Mesenchymal stem cell (in vitro differentiated cells and primary cell): ENCODE data around the gene LINGO4.
A peak's percentile ranks its signal among the peaks of the same experiment; 100 is the strongest.

Source experiments
- DNase-seq: peaks from one replicate; pipeline ENCODE4 v3.0.0-alpha.2; 2013
- H2AFZ ChIP-seq: one replicate; pipeline ENCODE4 v1.6.1; 2013; ENCODE audit warnings: low read depth, mild to moderate bottlenecking, control low read depth, inconsistent platforms, low read length, moderate library complexity
- H2AK5ac ChIP-seq: 2 replicates; pipeline ENCODE4 v1.6.1; 2013; ENCODE audit warnings: low read length, moderate library complexity, mild to moderate bottlenecking, inconsistent platforms; ENCODE audit not compliant: severe bottlenecking
- H2BK120ac ChIP-seq: one replicate; pipeline ENCODE4 v1.6.1; 2013; ENCODE audit warnings: low read depth, mild to moderate bottlenecking, inconsistent platforms, low read length, moderate library complexity
- H2BK12ac ChIP-seq, 2 experiments: one replicate each; pipeline ENCODE4 v1.6.1; 2013; ENCODE audit warnings: inconsistent platforms in 2 of 2, low read length in 2 of 2, mild to moderate bottlenecking in 2 of 2, moderate library complexity in 2 of 2, control low read depth in 1 of 2
- H2BK15ac ChIP-seq: one replicate; pipeline ENCODE4 v1.6.1; 2013; ENCODE audit warnings: mild to moderate bottlenecking, low read depth, inconsistent platforms; ENCODE audit not compliant: poor library complexity, severe bottlenecking
- H2BK5ac ChIP-seq: 2 replicates; pipeline ENCODE4 v1.6.1; 2013; ENCODE audit warnings: low read depth, mild to moderate bottlenecking, low read length, control low read depth, inconsistent platforms; ENCODE audit not compliant: poor library complexity, severe bottlenecking
- H3K14ac ChIP-seq, 2 experiments: one replicate each; pipeline ENCODE4 v1.6.1; 2013; ENCODE audit warnings: inconsistent platforms in 2 of 2, low read length in 2 of 2, control low read depth in 1 of 2, mild to moderate bottlenecking in 1 of 2, moderate library complexity in 1 of 2
- H3K18ac ChIP-seq, 2 experiments: one replicate each; pipeline ENCODE4 v1.6.1; 2013; ENCODE audit warnings: inconsistent platforms in 2 of 2, low read length in 2 of 2, control low read depth in 1 of 2, low read depth in 1 of 2, mild to moderate bottlenecking in 1 of 2
- H3K23ac ChIP-seq, 2 experiments: one replicate each; pipeline ENCODE4 v1.6.1; 2013; ENCODE audit warnings: inconsistent platforms in 2 of 2, low read length in 2 of 2, mild to moderate bottlenecking in 2 of 2, moderate library complexity in 2 of 2, control low read depth in 1 of 2
- H3K27ac ChIP-seq: 2 replicates; pipeline ENCODE4 v1.5.1; 2013; ENCODE audit warnings: mild to moderate bottlenecking, moderate library complexity, low read length, control low read depth, inconsistent platforms; ENCODE audit not compliant: poor library complexity, severe bottlenecking
- H3K27me3 ChIP-seq, 2 experiments: 2 replicates each; pipeline versions ENCODE4 v1.6.1 to v1.7.0; 2013; ENCODE audit warnings: low read length in 2 of 2, mild to moderate bottlenecking in 2 of 2, moderate library complexity in 2 of 2, control low read depth in 1 of 2, inconsistent platforms in 1 of 2; ENCODE audit not compliant: control insufficient read depth in 1 of 2, insufficient read depth in 1 of 2
- H3K36me3 ChIP-seq, 2 experiments: 2 replicates each; pipeline versions ENCODE4 v1.6.1 to v1.7.0; 2013; ENCODE audit warnings: low read length in 2 of 2, control low read depth in 1 of 2, inconsistent platforms in 1 of 2, low read depth in 1 of 2, mild to moderate bottlenecking in 1 of 2; ENCODE audit not compliant: insufficient read depth in 2 of 2, control insufficient read depth in 1 of 2
- H3K4ac ChIP-seq, 2 experiments: one replicate each; pipeline ENCODE4 v1.6.1; 2013; ENCODE audit warnings: inconsistent platforms in 2 of 2, low read length in 2 of 2, mild to moderate bottlenecking in 2 of 2, moderate library complexity in 2 of 2, control low read depth in 1 of 2, low read depth in 1 of 2
- H3K4me1 ChIP-seq: 2 replicates; pipeline ENCODE4 v1.6.1; 2013; ENCODE audit warnings: low read depth, low read length, control low read depth; ENCODE audit not compliant: control insufficient read depth, insufficient read depth
- H3K4me2 ChIP-seq: 2 replicates; pipeline ENCODE4 v1.6.1; 2013; ENCODE audit warnings: low read length, mild to moderate bottlenecking, inconsistent platforms; ENCODE audit not compliant: poor library complexity, severe bottlenecking
- H3K4me3 ChIP-seq, 2 experiments: 2 replicates each; pipeline versions ENCODE4 v1.5.1 to v1.7.0; 2013; ENCODE audit warnings: low read length in 2 of 2, mild to moderate bottlenecking in 2 of 2, control low read depth in 1 of 2, low read depth in 1 of 2; ENCODE audit not compliant: insufficient read depth in 1 of 2
- H3K79me1 ChIP-seq: replicated peaks from 2 replicates; pipeline ENCODE4 v1.6.1; 2013; ENCODE audit warnings: mild to moderate bottlenecking, control low read depth, low read length, inconsistent platforms; ENCODE audit not compliant: poor library complexity, severe bottlenecking
- H3K9ac ChIP-seq: 2 replicates; pipeline ENCODE4 v1.7.0; 2013; ENCODE audit warnings: mild to moderate bottlenecking, low read length, moderate library complexity
- H3K9me3 ChIP-seq: 2 replicates; pipeline ENCODE4 v1.7.0; 2013; ENCODE audit warnings: mild to moderate bottlenecking, low read length; ENCODE audit not compliant: control insufficient read depth
- H4K8ac ChIP-seq: one replicate; pipeline ENCODE4 v1.6.1; 2013; ENCODE audit warnings: inconsistent platforms, mild to moderate bottlenecking, low read length, moderate library complexity
- H4K91ac ChIP-seq: one replicate; pipeline ENCODE4 v1.6.1; 2013; ENCODE audit warnings: mild to moderate bottlenecking, low read length, inconsistent platforms
- WGBS: methylation state at CpG from one replicate; pipeline ENCODE4 v1.1.7; 2013; ENCODE audit warnings: mixed read lengths; 5-methylcytosine and 5-hydroxymethylcytosine counted together

LINGO4 gene

DNA sequence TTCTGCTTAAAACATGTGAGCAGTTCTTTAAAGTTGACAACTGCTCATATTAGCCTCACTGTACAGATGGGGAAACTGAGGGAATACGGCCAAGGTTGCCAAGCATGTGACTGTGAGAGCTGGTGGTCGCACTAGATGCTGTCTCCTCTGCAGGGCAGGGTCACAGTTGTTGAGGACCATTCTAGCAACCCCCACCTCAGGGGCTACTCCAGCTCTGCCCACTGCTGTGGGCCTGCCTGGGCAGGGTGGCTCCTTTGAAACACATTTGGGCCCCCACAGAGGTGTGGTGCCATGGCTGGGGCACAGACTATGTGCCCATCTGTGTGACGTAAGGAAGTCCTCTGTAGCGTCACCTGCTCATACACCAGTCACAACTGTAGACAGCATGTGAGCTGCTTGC is 47.5 kb upstream of the LINGO4 start:
- H3K9ac ChIP-seq, result no peak overlapping the region
- H3K4me3 ChIP-seq, result no peak overlapping the region
- H2AK5ac ChIP-seq, result no peak overlapping the region
- H3K14ac ChIP-seq, result peak overlapping the region in 1 of 2 experiments; percentile 51
- no peak overlapping the region for H3K4ac ChIP-seq
- H2BK120ac ChIP-seq, result no peak overlapping the region
- no peak overlapping the region for H3K23ac ChIP-seq
- H4K8ac ChIP-seq, result no peak overlapping the region
- H2BK15ac ChIP-seq, result no peak overlapping the region
- H2BK5ac ChIP-seq, result no peak overlapping the region
- no peak overlapping the region for H3K18ac ChIP-seq
- no peak for DNase-seq
- no peaks in the 10 kb centered on the region for H3K79me1 ChIP-seq
- H3K36me3 ChIP-seq, result no peaks in the 10 kb centered on the region
- no peaks in the 10 kb centered on the region for H3K4me1 ChIP-seq
- no peak overlapping the region for H2AFZ ChIP-seq
- no peak overlapping the region for H3K27ac ChIP-seq
- WGBS, result 95% methylated on average over 4 of the region's 4 CpGs
- H4K91ac ChIP-seq, result no peak overlapping the region
- H2BK12ac ChIP-seq, result no peak overlapping the region
- no peak overlapping the region for H3K4me2 ChIP-seq
- no peaks in the 10 kb centered on the region for H3K9me3 ChIP-seq
- peaks cover 38 to 47% of the 10 kb centered on the region in 2 experiments for H3K27me3 ChIP-seq

DNA sequence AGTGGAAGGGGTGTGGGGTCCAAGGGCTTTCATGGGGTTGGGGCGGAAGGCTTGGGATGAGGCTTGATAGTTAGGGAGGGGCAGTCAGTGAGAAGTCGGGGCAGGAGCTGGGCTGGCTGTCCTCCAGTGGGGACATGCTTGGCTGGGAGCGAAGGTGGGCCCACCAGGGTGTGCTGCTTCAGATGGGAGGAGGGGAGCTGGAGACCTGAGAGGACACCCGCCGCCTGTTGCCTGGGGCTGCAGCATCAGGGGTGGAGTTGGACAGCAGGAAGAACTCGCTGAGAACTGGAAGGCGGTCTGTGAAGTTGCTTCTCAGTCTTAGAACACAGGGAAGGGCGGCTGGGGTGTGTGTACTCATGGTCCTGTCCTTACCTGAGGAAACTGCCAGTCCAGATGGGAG is 46.7 kb upstream of the LINGO4 start:
- Histone ChIP-seq H3K14ac (no peak overlapping the region), H3K27me3 (peaks cover 38 to 49% of the 10 kb centered on the region in 2 experiments), H3K79me1 (no peaks in the 10 kb centered on the region), H3K4ac (no peak overlapping the region), H4K8ac (no peak overlapping the region), H2BK12ac (no peak overlapping the region), H3K27ac (no peak overlapping the region), H2AFZ (no peak overlapping the region), H4K91ac (no peak overlapping the region), H2AK5ac (no peak overlapping the region), H3K9ac (no peak overlapping the region), H3K36me3 (no peaks in the 10 kb centered on the region), H3K4me1 (no peaks in the 10 kb centered on the region), H3K18ac (no peak overlapping the region), H2BK15ac (no peak overlapping the region), H2BK5ac (no peak overlapping the region), H3K4me2 (no peak overlapping the region), H3K23ac (no peak overlapping the region), H2BK120ac (no peak overlapping the region), H3K4me3 (no peak overlapping the region), H3K9me3 (no peaks in the 10 kb centered on the region)
- WGBS, result 84% methylated on average over 8 of the region's 8 CpGs
- no peak for DNase-seq

DNA sequence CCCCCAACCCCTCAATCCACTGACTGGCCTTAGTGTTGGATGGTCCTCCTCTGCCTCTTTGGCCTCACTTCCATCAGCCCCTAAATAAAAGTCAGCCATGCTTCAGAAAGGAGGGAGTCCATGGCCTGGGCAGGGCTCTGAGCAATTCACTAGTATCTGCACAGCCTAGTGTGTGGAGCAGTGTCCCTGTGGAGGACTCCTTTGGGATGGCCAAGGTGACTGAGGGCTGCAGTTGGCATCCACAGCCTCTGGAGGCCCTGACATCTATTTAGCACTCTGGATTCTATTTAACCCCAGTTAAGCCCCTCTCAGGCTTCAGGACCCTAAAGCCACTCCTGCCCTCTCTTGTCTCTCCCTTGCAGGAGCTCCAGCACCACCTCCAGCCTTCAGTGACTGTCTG is 44.7 kb upstream of the LINGO4 start:
- H3K79me1 ChIP-seq, result no peaks in the 10 kb centered on the region
- no peak overlapping the region for H3K4ac ChIP-seq
- no peaks in the 10 kb centered on the region for H3K4me1 ChIP-seq
- H3K14ac ChIP-seq, result no peak overlapping the region
- no peak overlapping the region for H3K4me3 ChIP-seq
- no peak overlapping the region for H2BK15ac ChIP-seq
- no peak overlapping the region for H3K23ac ChIP-seq
- peaks cover 38 to 49% of the 10 kb centered on the region in 2 experiments for H3K27me3 ChIP-seq
- no peak overlapping the region for H2AK5ac ChIP-seq
- no peak overlapping the region for H3K9ac ChIP-seq
- no peak overlapping the region for H4K8ac ChIP-seq
- no peak overlapping the region for H3K18ac ChIP-seq
- no peak for DNase-seq
- H4K91ac ChIP-seq, result no peak overlapping the region
- no peaks in the 10 kb centered on the region for H3K9me3 ChIP-seq
- no peak overlapping the region for H2AFZ ChIP-seq
- no peak overlapping the region for H2BK120ac ChIP-seq
- no peaks in the 10 kb centered on the region for H3K36me3 ChIP-seq
- H3K4me2 ChIP-seq, result no peak overlapping the region
- no peak overlapping the region for H2BK12ac ChIP-seq
- H3K27ac ChIP-seq, result no peak overlapping the region
- no peak overlapping the region for H2BK5ac ChIP-seq

DNA sequence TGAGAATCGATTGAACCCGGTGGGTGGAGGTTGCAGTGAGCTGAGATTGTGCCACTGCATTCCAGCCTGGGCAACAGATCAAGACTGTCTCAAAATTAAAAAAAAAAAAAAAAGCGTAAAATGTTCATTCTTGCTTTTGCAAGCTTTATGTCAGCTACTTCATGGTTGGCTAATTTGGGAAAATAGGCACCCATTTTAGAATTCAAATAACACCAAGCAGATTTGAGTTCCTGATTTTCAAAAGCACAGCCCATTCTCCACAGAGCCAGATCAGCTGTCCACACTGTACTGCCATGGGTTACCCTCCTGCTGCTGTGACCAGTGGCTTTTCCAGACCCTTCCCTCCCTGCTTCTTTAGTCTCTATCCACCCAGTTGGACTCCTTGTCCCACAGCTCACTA is 43.9 kb upstream of the LINGO4 start:
- 91% methylated on average over 3 of the region's 3 CpGs for WGBS
- Histone ChIP-seq H2BK15ac (no peak overlapping the region), H3K9me3 (no peaks in the 10 kb centered on the region), H2AK5ac (no peak overlapping the region), H3K4me2 (no peak overlapping the region), H3K14ac (no peak overlapping the region), H3K4me1 (no peaks in the 10 kb centered on the region), H4K8ac (no peak overlapping the region), H3K36me3 (no peaks in the 10 kb centered on the region), H3K79me1 (no peaks in the 10 kb centered on the region), H3K4me3 (no peak overlapping the region), H2BK120ac (no peak overlapping the region), H3K27me3 (peaks cover 38 to 53% of the 10 kb centered on the region in 2 experiments), H3K4ac (no peak overlapping the region), H3K27ac (no peak overlapping the region), H3K9ac (no peak overlapping the region), H2BK12ac (no peak overlapping the region), H2BK5ac (no peak overlapping the region), H3K23ac (no peak overlapping the region), H3K18ac (no peak overlapping the region), H2AFZ (no peak overlapping the region), H4K91ac (no peak overlapping the region)
- no peak for DNase-seq
